Measurements from ENCODE around the gene HS3ST1.

DNA sequence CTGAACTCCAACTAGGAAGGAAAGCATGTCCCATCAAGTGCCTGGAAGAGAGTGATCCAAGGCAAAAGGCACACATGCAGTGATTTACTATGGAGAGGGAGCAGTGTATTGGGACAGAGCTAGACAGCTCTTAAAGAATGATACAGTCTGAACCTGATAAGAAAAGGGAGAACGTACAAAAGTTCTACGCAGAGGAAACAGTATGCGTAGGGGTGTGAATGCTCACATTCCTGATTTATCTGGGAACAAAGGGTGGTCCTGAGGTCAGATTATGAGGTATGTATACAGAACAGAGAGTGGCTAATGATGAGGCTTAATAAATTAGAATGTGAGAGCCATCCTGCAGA, 12.0 kb downstream of the HS3ST1 start:
- TF ChIP-seq, protein P1, sequence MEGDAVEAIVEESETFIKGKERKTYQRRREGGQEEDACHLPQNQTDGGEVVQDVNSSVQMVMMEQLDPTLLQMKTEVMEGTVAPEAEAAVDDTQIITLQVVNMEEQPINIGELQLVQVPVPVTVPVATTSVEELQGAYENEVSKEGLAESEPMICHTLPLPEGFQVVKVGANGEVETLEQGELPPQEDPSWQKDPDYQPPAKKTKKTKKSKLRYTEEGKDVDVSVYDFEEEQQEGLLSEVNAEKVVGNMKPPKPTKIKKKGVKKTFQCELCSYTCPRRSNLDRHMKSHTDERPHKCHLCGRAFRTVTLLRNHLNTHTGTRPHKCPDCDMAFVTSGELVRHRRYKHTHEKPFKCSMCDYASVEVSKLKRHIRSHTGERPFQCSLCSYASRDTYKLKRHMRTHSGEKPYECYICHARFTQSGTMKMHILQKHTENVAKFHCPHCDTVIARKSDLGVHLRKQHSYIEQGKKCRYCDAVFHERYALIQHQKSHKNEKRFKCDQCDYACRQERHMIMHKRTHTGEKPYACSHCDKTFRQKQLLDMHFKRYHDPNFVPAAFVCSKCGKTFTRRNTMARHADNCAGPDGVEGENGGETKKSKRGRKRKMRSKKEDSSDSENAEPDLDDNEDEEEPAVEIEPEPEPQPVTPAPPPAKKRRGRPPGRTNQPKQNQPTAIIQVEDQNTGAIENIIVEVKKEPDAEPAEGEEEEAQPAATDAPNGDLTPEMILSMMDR (conservative IDR thresholded peaks at IDR 0.05) = no peak
- TF ChIP-seq ZFX (IDR thresholded peaks at IDR 0.05) = no peak

All from C4-2B (cell line).